Measurements from ENCODE around the gene TNFSF12. TPM values are rescaled to one million over a fixed set of nuclear protein-coding genes. Genes with fewer than 3 reads are reported as not detected.

TNFSF12 gene
- polyA plus RNA-seq, 3 donors: 37.7 to 98.3 (median 50.2) TPM

DNA sequence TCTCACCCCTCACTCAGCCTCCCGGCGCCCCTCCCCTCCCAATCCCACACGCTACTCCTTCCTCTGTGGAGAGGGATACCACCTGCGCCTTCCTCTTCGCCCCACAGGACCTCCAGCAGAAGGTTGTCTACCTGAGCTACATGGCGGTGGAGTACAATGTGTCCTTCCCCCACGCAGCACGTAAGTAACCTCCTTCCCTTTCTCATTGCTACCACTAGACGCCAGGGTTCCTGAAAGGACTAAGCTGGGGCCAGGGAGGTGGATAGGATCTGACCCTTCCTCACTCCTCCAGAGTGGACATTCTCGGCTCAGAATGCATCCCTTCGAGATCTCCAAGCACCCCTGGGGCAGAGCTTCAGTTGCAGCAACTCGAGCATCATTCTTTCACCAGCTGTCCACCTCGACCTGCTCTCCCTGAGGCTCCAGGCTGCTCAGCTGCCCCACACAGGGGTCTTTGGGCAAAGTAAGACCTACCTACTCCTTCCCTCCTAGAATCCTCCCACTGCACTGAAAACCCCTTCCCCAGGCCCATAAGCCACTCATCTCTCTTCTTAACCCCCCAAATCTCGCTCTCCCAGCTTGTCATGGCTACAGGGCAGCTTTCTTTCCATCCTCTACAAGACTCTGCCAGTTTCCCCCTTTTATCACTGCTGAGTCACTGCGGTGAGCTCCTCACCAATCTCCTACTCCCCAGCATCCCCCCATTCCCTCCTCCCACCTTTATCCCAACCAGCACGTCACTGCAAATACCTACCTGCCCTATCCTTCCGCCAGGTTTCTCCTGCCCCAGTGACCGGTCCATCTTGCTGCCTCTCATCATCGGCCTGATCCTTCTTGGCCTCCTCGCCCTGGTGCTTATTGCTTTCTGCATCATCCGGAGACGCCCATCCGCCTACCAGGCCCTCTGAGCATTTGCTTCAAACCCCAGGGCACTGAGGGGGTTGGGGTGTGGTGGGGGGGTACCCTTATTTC, 32.0 kb downstream of the TNFSF12 start:
- Histone ChIP-seq H3K9ac (ENCODE audit: insufficient read depth, low read length, poor library complexity, severe bottlenecking) (peak overlapping the region; percentile 97), H3K4me3 (replicated peaks in 1 of 3; ENCODE audit: low read depth in 2 of 3, low read length in 3 of 3) (peak overlapping the region; percentile 82 to 98 (median 91)), H4K20me1 (ENCODE audit: insufficient read depth, low read length) (peaks cover 68% of the 10 kb centered on the region), H3K27me3 (ENCODE audit: control insufficient read depth in 2 of 2, insufficient read depth in 2 of 2, low read length in 2 of 2) (no peaks in the 10 kb centered on the region), H3K27ac (ENCODE audit: low read depth in 1 of 2, low read length in 2 of 2) (peak overlapping the region; percentile 99), H3K4me2 (replicated peaks; ENCODE audit: extremely low read depth, low read length, poor library complexity, severe bottlenecking) (peak overlapping the region; percentile 99), H2AFZ (ENCODE audit: insufficient read depth, low read depth, low read length, poor library complexity, severe bottlenecking) (no peak overlapping the region), H3K79me2 (ENCODE audit: insufficient read depth, low read length) (peaks cover 84% of the 10 kb centered on the region), H3K9me3 (replicated peaks in 1 of 2; ENCODE audit: control insufficient read depth in 1 of 2, insufficient read depth in 1 of 2, low read length in 2 of 2) (no peaks in the 10 kb centered on the region), H3K4me1 (ENCODE audit: control insufficient read depth in 1 of 2, insufficient read depth in 2 of 2, low read length in 2 of 2) (peaks cover 79 to 91% of the 10 kb centered on the region in 2 donors), H3K36me3 (replicated peaks in 1 of 2; ENCODE audit: control insufficient read depth in 1 of 2, insufficient read depth in 2 of 2, low read length in 2 of 2) (peaks cover 29 to 30% of the 10 kb centered on the region in 2 donors)
- Mint-ChIP-seq H3K36me3 (peaks cover 59 to 68% of the 10 kb centered on the region in 2 donors), H3K27ac (peak overlapping the region; percentile 98 to 100 (median 100)), H3K9me3 (peaks cover 0 to 6% (median 0%) of the 10 kb centered on the region in 7 donors), H3K4me1 (peaks cover 78% of the 10 kb centered on the region), H3K27me3 (ENCODE audit: low read depth in 3 of 3) (peaks cover 0 to 6% (median 2%) of the 10 kb centered on the region in 3 donors), H3K4me3 (peak overlapping the region; percentile 98 to 99)
- intact Hi-C loops (cut with micrococcal nuclease): loop anchor here (5.0 kb wide), 2 partner anchors 144 to 274 kb away; partner anchors contain the start of genes EIF5A (in 1 of the 2), FGF11 (in 1 of the 2) and TMEM102 (in 1 of the 2)
- 44% methylated on average over 7 of the region's 23 CpGs for WGBS (ENCODE audit: insufficient coverage)
- no peak for TF ChIP-seq CTCF (IDR thresholded peaks at IDR 0.05)
- DNase-seq: peak in 2 of 3 donors; percentile 47 to 62
